ENCODE measurements around the gene ZNG1A.
"Not testable (repeated sequence)": the region's sequence is repeated elsewhere in the genome, so short reads cannot be mapped to it uniquely, and the experiment has no call there.

GRCh38 chr9:139880-140279 lies 39.0 kb downstream of the ZNG1A start:
- not testable (repeated sequence) for TF ChIP-seq POLR2A (IDR thresholded peaks at IDR 0.05)
- TF ChIP-seq, protein P1, sequence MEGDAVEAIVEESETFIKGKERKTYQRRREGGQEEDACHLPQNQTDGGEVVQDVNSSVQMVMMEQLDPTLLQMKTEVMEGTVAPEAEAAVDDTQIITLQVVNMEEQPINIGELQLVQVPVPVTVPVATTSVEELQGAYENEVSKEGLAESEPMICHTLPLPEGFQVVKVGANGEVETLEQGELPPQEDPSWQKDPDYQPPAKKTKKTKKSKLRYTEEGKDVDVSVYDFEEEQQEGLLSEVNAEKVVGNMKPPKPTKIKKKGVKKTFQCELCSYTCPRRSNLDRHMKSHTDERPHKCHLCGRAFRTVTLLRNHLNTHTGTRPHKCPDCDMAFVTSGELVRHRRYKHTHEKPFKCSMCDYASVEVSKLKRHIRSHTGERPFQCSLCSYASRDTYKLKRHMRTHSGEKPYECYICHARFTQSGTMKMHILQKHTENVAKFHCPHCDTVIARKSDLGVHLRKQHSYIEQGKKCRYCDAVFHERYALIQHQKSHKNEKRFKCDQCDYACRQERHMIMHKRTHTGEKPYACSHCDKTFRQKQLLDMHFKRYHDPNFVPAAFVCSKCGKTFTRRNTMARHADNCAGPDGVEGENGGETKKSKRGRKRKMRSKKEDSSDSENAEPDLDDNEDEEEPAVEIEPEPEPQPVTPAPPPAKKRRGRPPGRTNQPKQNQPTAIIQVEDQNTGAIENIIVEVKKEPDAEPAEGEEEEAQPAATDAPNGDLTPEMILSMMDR (IDR thresholded peaks at IDR 0.05): not testable (repeated sequence)

All from uterus (tissue), 2 donors.